G401.6 (cell line): ENCODE results near the gene FTCD.
"Not testable (repeated sequence)": the region's sequence is repeated elsewhere in the genome, so short reads cannot be mapped to it uniquely, and the experiment has no call there.

Source experiments
- FAIRE-seq: peaks from 2 replicates; lab custom pipeline; 2012; peaks lifted over from hg19 to GRCh38; lab: Jason Lieb, UNC

FTCD gene

DNA sequence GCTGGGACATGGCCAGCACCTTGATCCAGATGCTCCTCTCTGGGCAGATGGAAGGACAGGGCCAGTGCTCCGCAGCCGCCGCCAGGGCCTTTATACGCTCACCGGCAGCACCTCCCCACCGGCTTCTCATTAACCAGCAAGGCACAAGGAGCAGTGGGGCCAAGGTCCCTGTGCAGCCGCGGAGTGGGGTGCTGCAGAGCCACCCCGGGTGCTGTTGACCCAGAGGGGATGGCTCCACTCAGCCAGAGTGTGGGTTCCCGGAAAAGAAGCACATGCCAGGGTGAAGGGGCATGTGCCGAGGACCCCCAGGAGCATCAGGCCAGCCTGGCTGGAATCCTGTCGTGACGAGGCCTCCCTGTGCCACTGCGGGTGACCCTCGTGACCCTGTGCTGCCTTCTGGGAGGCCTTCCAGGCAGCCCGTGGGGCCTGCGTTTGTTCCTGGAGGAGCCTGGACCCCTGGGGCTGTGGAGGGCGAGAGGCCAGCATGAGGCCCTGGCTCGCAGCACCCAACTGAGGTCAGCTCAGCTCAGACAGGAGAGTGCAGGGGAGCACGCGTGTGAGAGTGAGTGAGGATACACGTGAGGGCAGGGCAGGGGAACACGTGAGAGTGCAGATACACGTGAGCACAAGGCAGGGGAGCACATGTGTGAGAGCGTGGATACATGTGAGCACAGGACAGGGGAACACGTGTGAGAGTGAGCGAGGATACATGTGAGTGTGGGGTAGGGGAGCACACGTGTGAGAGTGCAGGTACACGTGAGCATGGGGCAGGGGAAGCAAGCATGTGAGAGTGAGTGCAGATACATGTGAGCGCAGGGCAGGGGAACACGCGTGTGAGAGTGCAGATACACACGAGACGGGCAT, at the start of gene FTCD:
Gene FTCD (minus strand): TSS at position 66 of the 864 bp plus-strand sequence. CDS start 56 bp downstream, at position 10.
- FAIRE-seq: no peak

- no peak for FAIRE-seq
Measured at GRCh38 chr21:46205166-46205565, 49.8 kb upstream of the FTCD start.

DNA sequence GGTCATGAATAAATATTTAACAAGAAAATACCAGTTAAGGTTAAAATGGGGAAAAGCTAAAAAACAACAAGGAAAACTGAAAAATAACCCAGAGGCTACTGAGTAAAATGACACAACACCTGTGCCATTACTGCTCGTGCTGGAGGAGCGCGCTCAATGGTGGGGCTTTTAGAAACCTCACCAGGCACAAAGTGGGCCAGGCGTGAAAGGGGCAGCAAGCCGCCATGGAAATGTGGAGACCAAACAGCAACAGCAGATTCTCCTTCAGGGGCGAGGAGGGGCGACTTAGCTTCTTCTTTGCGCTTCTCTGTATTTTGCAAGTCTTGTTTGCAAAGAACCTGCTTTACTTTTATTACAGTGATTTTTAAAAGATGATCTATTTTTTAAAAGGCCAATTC, 47.8 kb upstream of the FTCD start:
- no peak for FAIRE-seq

GRCh38 chr21:46202592-46203202, 47.3 kb upstream of the FTCD start:
- FAIRE-seq: no peak

GRCh38 chr21:46200877-46201803, 45.8 kb upstream of the FTCD start:
- not testable (repeated sequence) for FAIRE-seq

DNA sequence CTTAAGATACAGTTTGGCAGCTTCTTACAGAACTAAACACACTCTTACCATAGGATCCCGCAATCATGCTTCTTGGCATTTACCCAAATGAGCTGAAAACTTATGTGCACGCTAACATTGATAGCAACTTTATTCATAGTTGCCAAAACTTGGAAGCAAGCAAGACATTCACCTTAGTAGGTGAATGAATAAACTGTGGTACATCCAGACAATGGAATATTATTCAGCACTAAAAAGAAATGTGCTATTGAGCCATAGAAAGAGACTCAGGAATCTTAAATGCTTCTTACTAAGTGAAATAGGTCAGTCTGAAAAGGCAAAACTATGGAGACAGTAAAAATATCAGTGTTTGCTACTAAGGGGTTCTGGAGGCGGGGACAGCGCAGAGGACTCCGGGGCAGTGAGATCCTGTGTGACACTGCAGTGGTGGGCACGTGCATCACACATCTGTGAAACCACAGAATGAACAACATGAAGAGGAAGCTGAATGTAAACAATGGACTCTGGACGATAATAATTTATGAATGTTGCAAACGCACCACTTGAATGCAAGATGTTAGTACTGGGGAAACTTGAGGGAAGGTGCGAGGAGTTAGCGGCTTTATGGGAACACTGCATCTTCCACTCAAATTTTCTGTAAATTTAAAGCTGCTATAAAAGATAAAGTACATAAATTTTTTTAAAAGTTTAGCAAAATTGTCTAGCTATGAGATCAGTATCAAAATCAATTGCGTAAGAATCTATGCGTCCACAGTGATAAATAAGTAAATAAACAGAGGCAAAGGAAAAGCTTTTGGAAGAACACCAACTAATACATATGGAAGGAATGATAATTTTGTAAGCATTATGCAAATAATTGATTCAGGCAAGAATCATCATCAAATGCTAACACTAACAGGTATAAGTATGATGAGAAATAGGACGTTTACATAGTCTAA, 44.3 kb upstream of the FTCD start:
- no peak for FAIRE-seq

DNA sequence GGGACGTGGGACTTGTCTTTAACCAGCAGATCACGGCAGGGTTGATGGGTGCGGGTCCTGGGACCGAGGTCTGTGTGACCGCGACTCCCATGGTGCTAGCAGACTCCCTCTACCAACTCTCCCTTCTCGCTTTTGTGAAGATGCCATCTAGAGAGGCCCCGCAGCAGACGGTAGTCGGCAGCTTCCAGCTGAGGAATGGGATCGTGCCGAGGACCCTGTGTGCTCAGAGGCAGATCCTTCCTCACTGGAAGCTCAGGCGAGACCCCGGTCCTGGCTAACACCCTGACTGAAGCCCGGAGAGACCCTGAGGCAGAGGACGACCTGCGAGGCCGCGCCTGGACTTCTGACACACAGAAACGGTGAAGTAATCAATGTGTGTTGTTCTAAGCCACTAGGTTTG, 41.4 kb upstream of the FTCD start:
- no peak for FAIRE-seq

DNA sequence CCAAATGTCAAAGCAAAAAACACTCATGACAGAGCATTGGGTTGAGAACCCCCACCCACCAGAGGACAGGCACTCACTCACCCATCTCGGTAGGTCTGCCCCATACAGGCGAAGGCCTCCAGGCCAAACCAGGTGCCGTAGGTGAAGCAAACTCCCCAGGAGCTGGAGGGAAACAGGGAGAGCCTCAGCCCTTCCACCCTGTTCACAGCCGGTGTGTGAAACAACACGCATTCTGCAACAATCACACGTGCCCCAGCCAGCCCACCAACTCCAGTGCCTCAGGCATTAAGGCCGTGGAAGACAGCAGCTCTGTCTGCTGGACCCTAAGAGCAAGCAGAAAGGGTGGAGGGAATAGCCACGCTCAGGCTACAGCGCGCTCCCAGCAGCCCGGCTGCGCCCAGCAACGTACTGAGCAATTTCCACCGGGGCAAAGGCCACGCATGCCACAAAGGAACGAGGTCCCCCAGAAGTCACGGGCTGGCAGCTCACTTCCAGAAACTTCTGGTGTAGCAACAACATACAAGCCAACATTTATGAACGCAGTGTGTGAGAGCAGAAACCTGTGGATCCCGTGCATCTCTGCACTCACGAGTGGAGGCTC, 40.3 kb upstream of the FTCD start:
- FAIRE-seq: no peak

- FAIRE-seq: no peak
Measured at GRCh38 chr21:46194374-46195334, 39.3 kb upstream of the FTCD start.

- FAIRE-seq: no peak
Measured at GRCh38 chr21:46193829-46194373, 38.5 kb upstream of the FTCD start.

- no peak for FAIRE-seq
Measured at GRCh38 chr21:46191686-46192575, 36.6 kb upstream of the FTCD start.

DNA sequence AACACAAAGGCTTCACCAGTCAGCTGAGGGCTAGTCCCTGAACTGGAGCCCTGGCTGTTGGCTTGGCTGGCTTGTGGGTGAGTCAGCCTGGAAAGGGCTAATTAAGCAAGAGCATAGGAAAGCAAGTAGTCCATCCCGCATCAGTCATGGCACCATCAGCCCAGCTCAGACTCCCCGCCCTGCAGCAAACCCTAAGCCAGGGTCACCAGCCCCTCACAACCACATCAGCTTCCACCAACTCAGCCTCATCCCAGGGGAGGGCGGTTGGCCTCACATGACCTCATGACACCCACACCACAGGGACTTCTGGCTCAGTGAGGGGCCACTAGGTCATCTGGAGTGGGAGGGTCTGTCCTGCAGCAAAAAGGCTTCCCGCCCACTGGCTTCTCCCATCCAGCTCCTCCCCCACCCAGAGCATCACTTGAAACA, 35.9 kb upstream of the FTCD start:
- FAIRE-seq: no peak

GRCh38 chr21:46190491-46191131, 35.2 kb upstream of the FTCD start:
- FAIRE-seq: no peak

DNA sequence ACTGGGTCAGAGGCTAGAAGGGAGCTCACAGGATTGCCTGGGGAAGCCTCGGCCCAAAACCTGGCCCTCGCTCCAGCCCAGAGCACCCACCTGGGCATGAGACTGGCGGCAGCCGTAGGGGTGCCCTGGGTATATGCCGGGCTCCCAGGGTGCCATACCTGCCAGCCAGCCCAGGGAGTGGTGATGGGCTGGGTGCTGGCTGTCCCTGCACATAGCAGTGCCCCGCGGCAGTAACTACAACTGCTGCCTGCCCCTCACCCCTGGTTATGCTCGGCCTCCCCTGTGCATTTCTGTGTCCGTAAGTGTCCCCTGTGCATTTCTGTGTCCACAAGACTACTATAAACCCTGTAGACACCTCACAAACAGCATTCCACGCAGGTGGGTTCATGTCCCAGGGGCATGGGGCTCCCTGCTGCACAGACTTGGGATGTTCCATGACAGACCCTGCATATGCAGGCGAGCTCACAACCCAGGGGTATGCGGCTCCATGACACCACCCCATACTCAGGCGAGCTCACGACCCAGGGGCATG, 34.6 kb upstream of the FTCD start:
- no peak for FAIRE-seq

DNA sequence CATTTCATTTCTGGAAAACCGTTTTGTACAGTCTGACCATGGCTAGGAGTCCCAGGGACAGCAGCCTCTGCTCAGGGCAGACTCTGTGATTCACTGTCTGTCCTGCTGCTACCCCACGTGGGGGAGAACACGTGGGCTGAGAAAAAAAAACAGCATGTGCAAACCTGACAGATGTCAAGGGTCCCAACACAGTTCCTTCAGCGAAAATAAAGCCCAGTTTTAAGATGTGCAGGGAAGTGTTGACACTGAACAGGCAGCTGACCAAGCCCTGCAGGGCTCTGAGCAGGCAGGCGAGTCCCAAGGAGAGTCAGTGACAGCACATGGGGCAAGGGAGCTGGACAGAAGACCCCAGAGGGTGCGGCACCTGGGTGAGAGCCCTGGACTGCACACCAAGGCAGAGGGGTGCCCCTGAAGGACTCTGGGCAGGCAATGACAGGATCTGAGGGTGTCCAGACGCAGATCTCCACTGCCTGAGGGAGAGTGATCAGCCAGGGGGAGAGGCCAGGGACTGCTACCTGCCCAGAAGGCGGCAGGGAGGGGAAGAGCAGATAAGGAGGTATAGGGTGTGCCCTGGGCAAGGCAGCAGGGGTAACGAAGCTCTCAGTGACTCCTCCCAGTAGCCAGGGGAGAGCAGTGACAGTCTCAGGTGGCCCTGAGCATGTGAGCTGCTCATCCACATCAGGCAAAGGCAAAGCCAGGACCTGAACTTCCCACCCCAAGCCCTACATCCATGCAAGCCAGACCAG, 34.0 kb upstream of the FTCD start:
- no peak for FAIRE-seq

- FAIRE-seq: no peak
Measured at GRCh38 chr21:46188226-46189212, 33.1 kb upstream of the FTCD start.
